GM23338 (cell line): Measurements from ENCODE around the gene SH2D3C.

ENCODE experiments used
- CREB1 ChIP-seq: fragments of 250-450 bp; sonication (Bioruptor Pico); IDR thresholded peaks from 2 replicates; pipeline ENCODE4 v1.5.0; 2020; ENCODE audit warnings: low read depth, mild to moderate bottlenecking, moderate library complexity
- CTCF ChIP-seq, 2 experiments: fragments of 200-600 bp in 1 of 2; sonication (generic) in 1 of 2; conservative IDR thresholded peaks; 2 replicates each; pipeline versions ENCODE4 v1.5.1 to v1.6.1; 2016 to 2017; ENCODE audit warnings: antibody characterized with exemption in 2 of 2, low read depth in 2 of 2, mild to moderate bottlenecking in 2 of 2, moderate library complexity in 1 of 2
- ETS1 ChIP-seq: IDR thresholded peaks from 2 replicates; pipeline ENCODE4 v1.6.1; 2016; ENCODE audit warnings: antibody characterized with exemption
- EZH2 ChIP-seq: fragments of 200-600 bp; sonication (generic); IDR thresholded peaks from one replicate; pipeline ENCODE4 v1.8.0; 2017; ENCODE audit warnings: antibody characterized with exemption, mild to moderate bottlenecking, low read depth; ENCODE audit not compliant: unreplicated experiment
- EZH2phosphoT487 ChIP-seq: fragments of 200-600 bp; sonication (generic); IDR thresholded peaks from one replicate; pipeline ENCODE4 v1.8.1; 2018; ENCODE audit warnings: antibody characterized with exemption; ENCODE audit not compliant: unreplicated experiment
- POLR2AphosphoS5 ChIP-seq: IDR thresholded peaks from 2 replicates; pipeline ENCODE4 v1.6.1; 2016; ENCODE audit warnings: antibody characterized with exemption, low read depth

- TF ChIP-seq CREB1 (CRISPR knock-in tag) (no peak), CTCF (conservative IDR thresholded peaks at IDR 0.05; ENCODE audit: low read depth in 2 of 2) (no peak), EZH2 (no peak), POLR2AphosphoS5 (no peak), EZH2phosphoT487 (no peak), ETS1 (no peak)
Observed at GRCh38 chr9:127777368-127777980, 992 bp downstream of the SH2D3C start.
